ENCODE results near the gene WASF3. TPM values are rescaled to one million over a fixed set of nuclear protein-coding genes. Genes with fewer than 3 reads are reported as not detected.
"Not testable (repeated sequence)": the region's sequence is repeated elsewhere in the genome, so short reads cannot be mapped to it uniquely, and the experiment has no call there.

Gene WASF3
- polyA plus RNA-seq, 10 donors: 10.6 to 17.1 (median 12.3) TPM

GRCh38 chr13:26709461-26709860 lies 152.0 kb downstream of the WASF3 start:
- no peak for DNase-seq

DNA sequence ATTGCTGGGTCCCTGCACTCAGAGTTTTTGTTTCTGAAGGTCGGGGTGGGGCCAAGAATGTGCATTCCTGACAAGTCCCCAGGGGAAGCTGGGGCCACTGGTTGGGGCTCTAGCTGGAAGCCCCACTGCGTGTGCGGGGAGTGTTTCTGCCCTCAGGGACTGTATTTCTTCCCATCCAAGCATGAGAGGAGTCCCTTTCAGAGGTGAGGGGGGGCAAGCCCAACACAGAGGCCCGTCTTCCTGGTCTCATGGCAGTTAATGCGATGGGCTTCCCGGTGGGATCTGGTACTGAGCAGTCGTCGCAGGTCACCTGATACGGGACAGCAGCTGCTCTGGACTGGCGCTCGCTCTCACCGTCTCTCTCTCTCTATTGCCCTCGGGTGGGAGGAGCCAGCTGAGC lies 152.7 kb downstream of the WASF3 start:
- DNase-seq: peak in 1 of 3 donors; percentile 7

DNA sequence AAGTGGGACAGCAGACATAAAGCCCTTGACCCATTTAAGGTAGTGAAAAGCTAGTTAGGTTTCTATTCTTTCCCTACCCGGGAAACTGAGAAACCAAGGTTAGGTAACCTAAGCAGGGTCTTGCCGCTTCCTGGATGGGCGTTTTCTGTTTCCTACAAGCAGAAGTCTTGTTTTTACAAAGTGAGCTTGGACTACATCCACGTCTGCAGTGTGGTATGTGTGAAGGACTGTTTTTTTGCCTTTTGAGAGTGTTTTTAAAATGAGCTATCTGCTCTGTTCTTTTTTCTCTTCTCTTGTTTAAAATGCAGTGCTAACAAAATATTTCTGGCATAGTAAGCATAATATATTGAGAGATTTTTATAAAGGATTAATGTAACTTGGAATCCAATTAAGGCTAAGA lies 153.7 kb downstream of the WASF3 start:
- no peak for DNase-seq

DNA sequence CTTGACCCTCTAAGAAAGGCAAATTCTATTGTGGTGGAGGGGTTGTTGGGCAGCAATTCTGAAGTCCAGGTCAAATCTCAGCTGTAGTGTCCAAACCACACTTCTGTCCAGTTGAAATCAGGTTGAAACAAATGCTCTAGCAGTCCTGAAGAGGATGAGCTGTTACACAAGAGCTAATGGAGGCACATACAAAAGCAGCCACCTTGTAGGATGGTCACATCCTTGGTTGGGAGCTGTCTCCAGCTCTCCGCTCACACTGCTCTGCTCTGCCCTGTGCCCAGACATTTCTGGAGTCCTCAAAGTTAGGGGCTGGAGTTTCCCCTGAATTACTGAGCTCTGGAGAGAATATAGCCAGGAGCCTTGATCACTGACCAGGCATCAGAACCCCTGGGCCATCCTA lies 155.9 kb downstream of the WASF3 start:
- no peak for DNase-seq

DNA sequence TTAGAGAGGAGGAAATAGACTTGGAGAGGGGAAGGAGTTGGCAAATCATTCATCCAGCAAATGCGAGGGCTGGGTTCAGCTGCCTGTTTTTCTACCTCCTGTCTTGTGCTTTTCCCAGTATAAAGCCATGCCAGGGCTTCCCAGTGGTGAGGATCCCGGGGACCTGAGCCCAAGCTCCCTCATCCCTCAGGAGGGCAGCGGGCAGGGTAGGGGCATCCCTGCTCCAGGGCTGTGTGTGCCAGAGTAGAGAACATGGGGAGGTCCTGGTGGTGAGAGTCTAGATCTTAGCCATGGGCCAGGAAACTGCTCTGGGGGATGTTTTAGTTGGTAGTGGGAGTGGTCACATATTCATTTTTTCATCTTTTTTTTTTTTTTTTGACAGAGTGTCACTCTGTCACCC lies 159.5 kb downstream of the WASF3 start:
- DNase-seq: no peak

- DNase-seq: no peak
These were observed 160.7 kb downstream of the WASF3 start for GRCh38 chr13:26718146-26718545.

DNA sequence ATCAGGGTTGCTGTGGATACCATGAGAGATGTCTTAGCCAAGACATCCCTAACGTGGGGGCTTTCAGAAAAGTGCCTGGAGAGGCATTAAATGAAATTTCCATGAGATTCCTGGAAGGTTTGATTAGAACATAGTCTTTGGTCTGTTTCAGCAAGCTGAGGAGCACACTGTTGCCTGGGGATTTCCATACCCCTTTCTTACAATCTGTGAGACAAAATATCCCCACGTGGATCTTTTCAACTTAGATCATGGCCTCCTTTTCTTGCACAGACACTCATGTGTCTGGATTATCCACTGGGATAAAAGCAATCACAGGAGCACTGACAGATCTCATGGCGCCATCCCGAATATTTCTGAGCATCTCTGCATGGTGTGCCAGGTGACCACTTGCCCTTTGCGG lies 161.4 kb downstream of the WASF3 start:
- DNase-seq: no peak

- no peak for DNase-seq
These were observed 162.0 kb downstream of the WASF3 start for GRCh38 chr13:26719356-26719945.

- DNase-seq: no peak
These were observed 164.0 kb downstream of the WASF3 start for GRCh38 chr13:26721251-26722121.

GRCh38 chr13:26722321-26722720 lies 164.8 kb downstream of the WASF3 start:
- no peak for DNase-seq

- DNase-seq: not testable (repeated sequence)
These were observed 166.1 kb downstream of the WASF3 start for GRCh38 chr13:26723620-26724019.

GRCh38 chr13:26726684-26727083 lies 169.2 kb downstream of the WASF3 start:
- DNase-seq: no peak

- DNase-seq: no peak
These were observed 169.6 kb downstream of the WASF3 start for GRCh38 chr13:26727122-26727521.

DNA sequence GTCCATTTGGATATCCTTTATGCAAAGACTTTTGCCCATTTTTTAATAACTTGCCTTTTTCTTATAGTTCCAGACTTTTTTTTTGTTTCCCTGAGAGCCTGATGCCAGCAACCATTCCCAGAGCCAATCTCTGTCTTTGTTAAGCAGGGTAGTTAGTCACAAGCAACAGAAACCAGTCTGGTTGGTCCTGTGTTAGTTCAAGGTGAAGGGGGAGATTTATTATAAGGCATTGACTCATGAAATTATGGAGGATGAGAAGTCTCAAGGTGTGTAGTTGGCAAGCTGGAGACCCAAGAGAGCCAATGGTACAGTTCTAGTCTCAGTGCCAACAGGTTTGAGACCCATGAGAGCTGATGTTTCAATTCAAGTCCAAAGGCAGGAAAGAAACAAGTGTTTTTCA lies 170.2 kb downstream of the WASF3 start:
- DNase-seq: no peak

DNA sequence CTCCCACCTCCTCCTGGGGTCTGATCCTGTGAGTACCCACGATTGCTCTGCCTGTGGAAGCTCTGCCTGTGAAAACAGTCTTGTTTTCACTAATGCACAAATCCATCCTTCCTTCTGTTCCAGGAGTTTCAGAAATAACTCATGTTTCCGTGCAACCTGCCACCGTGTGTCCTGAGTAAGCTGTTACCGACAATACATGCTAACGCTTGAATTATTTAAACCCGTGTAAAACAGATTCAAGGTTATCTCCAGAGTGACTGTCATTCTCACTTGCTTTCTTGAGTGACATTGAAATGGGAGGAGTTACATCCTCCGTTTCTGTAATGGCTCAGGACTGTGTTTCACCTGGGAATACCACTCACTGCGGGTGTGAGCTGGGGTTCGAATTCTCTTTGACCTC lies 178.2 kb downstream of the WASF3 start:
- no peak for DNase-seq

Other genes starting within 250 kb of the WASF3 start
- gene GPR12, start 203.1 kb downstream of the WASF3 start, polyA plus RNA-seq (ENCODE audit: insufficient read length in 10 of 10): under 1 TPM; 0.07 to 0.35 (median 0.11) TPM